Body of pancreas (tissue), 4 donors: Measurements from ENCODE around the gene ARHGAP42.

Experiments
- POLR2A ChIP-seq, 3 donors: fragments of 450-650 bp; IDR thresholded peaks; one replicate each; pipeline ENCODE4 v1.6.1; 2016; ENCODE audit warnings: antibody characterized with exemption in 3 of 3, mild to moderate bottlenecking in 2 of 3
- TF ChIP-seq, protein P1 (sequence below), 7 experiments: fragments of 450-650 bp in 4 of 7; fragments of 200-600 bp in 3 of 7; sonication (generic) in 3 of 7; IDR thresholded peaks; one replicate each; pipeline ENCODE4 v1.5.1; 2016 to 2019; ENCODE audit warnings: antibody characterized with exemption in 7 of 7

DNA sequence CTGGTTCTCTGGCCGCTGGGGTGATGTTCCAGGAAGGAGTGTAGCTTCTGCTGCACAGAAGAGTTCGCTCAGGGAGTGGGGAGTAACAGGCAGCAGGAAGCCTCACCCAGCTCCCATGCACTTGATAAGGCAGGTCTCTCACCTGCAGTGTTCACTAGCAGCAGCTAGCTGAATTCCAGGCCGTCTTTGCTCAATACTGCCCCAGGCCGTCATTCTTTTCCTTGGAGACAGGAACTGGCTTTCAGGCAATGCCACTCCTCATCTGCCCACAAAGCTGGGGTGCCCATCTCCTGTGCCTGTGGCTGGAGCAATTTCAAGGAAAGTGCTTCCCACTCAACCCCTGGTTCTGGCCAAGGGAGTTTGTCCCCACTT is 66.1 kb downstream of the ARHGAP42 start:
- no peak for TF ChIP-seq POLR2A (IDR thresholded peaks at IDR 0.05)
- TF ChIP-seq, protein P1, sequence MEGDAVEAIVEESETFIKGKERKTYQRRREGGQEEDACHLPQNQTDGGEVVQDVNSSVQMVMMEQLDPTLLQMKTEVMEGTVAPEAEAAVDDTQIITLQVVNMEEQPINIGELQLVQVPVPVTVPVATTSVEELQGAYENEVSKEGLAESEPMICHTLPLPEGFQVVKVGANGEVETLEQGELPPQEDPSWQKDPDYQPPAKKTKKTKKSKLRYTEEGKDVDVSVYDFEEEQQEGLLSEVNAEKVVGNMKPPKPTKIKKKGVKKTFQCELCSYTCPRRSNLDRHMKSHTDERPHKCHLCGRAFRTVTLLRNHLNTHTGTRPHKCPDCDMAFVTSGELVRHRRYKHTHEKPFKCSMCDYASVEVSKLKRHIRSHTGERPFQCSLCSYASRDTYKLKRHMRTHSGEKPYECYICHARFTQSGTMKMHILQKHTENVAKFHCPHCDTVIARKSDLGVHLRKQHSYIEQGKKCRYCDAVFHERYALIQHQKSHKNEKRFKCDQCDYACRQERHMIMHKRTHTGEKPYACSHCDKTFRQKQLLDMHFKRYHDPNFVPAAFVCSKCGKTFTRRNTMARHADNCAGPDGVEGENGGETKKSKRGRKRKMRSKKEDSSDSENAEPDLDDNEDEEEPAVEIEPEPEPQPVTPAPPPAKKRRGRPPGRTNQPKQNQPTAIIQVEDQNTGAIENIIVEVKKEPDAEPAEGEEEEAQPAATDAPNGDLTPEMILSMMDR (IDR thresholded peaks at IDR 0.05), result no peak
